D721Med (cell line): Measurements from ENCODE around the gene TTLL11.

Source experiments
- DNase-seq: peaks from one replicate; pipeline ENCODE4 v3.0.0; 2011; ENCODE audit warnings: low spot score; ENCODE audit not compliant: insufficient read length
- FAIRE-seq: peaks from 2 replicates; lab custom pipeline; 2011; peaks lifted over from hg19 to GRCh38; lab: Jason Lieb, UNC
- TF ChIP-seq, protein P1 (sequence below): IDR thresholded peaks from 2 replicates; pipeline ENCODE4 v1.5.1; 2012; ENCODE audit warnings: mild to moderate bottlenecking, control low read depth; ENCODE audit not compliant: insufficient read depth; ENCODE audit errors: missing control alignments

TTLL11 gene

DNA sequence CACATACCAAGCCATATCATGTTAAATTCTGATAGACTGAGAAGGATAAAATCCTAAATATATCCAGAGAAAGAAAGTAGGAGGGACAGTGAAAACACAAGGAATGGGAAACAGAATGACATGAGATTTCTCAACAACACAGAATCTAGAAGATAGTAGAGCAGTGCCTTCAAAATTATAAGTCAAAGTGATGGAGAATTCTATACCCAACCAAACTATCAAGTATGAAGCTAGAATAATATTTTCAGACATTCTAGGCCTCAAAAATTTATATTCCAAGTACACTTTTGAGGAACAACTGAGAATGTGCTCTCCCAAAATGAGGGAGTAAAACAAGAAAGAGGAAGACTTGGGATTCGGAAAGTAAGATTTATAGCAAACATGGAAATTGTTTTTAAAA, 10.9 kb upstream of the TTLL11 start:
- DNase-seq = no peak
- FAIRE-seq = no peak
- TF ChIP-seq, protein P1, sequence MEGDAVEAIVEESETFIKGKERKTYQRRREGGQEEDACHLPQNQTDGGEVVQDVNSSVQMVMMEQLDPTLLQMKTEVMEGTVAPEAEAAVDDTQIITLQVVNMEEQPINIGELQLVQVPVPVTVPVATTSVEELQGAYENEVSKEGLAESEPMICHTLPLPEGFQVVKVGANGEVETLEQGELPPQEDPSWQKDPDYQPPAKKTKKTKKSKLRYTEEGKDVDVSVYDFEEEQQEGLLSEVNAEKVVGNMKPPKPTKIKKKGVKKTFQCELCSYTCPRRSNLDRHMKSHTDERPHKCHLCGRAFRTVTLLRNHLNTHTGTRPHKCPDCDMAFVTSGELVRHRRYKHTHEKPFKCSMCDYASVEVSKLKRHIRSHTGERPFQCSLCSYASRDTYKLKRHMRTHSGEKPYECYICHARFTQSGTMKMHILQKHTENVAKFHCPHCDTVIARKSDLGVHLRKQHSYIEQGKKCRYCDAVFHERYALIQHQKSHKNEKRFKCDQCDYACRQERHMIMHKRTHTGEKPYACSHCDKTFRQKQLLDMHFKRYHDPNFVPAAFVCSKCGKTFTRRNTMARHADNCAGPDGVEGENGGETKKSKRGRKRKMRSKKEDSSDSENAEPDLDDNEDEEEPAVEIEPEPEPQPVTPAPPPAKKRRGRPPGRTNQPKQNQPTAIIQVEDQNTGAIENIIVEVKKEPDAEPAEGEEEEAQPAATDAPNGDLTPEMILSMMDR = no peak

DNA sequence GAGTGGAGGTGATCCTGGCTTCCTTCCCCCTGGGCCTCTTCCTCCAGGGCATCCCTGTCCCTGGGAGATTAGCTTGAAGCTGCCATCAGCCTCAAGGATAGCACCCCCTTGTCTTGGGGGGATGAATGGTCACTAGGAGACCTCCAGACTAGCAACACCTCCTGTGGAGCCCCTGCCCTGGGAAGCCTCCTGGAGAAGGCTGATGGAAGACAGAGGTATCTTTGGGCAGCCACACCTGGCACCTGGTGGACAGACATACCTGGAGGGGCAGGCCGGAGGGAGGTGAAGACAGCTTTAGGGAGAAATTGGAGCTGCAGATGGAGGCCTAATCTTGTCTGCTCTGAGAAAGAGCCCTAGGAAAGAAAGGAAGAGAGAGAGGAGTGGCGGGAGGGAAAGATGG, 9.0 kb upstream of the TTLL11 start:
- DNase-seq = no peak
- FAIRE-seq = no peak
- TF ChIP-seq, protein P1 = no peak

DNA sequence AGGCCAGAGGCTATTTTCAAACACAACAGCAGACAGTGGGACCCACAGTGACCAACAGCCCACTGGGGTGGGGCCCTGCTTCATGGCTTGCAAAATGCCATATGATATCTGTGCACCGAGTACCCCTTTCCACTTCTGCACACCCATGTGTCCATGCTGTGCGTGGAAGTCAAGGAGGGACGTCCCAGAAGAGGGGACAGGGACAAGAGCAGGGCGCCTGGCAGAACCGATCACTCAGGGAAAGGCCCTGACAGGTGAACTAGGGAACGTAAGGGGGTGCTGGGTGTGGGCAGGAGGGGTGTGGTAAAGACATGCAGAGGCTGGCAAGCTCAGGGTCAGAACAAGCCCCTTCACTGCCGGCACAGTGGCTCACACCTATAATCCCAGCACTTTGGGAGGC, 7.6 kb upstream of the TTLL11 start:
- FAIRE-seq (no peak), DNase-seq (no peak)
- TF ChIP-seq, protein P1 = no peak

DNA sequence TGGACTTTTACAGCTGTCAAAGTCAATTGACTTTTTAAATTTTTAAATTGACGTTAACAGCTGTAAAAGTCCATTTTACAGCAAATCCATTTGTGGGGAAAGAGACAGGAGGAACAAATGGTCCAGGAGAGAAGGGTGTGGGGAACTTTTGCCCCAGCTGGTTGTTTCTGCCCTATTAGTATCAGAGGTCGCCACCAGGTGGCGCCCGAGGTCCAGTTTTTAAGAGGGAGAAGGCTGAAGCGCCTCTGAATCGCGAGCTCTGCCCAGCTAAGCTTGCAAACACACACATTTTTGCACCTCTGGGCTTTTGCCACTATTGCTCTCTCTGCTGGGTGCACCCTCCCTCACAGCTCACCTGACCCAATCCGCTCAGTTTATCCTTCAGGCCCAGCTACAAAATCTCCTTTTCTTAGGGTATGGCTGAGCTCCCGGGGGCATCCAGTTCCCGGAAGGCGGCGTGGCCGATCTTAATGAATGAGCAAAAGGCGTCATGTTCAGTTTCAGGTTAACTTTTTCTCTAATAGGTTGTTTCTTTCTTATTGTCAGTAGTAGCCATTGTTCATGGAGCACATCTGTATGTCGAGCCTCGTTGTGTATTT, 6.3 kb upstream of the TTLL11 start:
- FAIRE-seq (no peak), DNase-seq (no peak)
- TF ChIP-seq, protein P1 = peak; percentile 83

DNA sequence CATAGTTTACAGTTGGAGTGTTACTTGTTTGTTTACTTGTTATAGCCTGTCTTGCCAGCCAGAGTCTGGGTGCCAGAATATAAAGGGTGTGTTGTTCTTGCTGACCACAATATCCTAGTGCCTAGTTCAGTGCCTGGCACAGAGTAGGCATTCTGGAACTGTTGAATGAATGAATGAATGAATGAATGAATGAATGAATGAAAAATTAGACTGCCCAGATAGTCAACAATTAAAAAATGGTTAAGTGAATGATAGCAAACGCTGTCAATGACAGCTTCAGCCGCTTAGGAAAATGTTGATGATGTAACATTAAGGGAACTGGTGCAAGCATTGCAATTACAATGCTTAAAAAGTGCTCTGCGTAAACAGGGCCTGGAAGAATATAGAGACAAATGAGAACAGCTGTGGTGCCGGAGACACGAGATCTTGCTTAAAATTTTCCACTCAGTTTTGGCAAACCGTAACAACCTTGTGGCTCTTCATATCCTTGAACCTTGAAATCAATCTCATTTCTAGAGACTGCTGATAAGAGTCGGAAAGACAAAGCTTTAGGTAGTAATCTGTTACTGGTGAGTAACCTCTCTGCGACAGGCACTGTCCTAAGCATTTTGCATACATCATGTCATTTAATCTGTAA, 4.7 kb upstream of the TTLL11 start:
- no peak for DNase-seq
- no peak for FAIRE-seq
- TF ChIP-seq, protein P1 = no peak

DNA sequence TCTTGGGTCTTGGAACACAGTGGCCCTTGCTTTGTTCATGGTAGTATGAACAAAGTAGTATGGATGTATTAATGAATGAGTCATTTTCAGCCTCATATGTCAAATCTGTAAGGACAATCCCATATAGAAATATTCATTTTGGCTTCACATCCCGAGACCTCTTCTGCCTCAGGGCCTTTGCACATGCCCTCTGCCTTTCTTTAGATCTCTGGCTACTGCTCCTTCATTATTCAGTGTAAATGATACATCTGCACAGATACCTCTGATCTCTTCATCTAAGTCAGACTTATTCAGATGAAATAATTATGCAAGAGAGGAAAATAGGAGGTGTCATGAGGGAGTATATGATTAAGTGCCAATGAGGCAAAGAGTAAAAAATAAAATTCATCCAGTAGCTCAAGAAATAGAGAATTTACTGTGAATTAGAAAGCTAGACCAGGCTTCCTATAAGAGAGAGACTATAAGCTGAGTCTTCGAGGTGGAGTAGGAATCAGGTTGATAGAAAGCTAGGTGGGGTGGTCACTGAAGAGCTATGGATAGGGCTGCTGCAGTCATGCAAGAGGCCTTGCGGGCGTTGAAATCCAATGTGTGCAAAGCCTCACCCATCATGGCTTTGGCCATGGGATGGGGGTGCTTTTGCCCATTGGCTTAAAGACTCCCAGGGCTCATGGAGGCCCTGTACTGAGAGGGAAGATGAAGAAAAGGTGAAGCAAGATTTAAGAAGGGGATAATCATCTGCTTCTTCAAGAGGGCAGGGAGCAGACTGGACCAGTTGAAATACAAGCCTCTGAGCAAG, 3.7 kb upstream of the TTLL11 start:
- no peak for DNase-seq
- FAIRE-seq = no peak
- TF ChIP-seq, protein P1 = no peak
